Trophoblast cell (in vitro differentiated cells and primary cell): ENCODE results near the gene SOX6.

Source experiments
- DNase-seq, 2 donors: peaks; one replicate each; pipeline ENCODE4 v3.0.0-alpha.2; 2016
- H2AFZ ChIP-seq: 2 replicates; pipeline ENCODE4 v1.6.1; 2013; ENCODE audit warnings: low read length, moderate library complexity, mild to moderate bottlenecking; ENCODE audit not compliant: insufficient read depth, poor library complexity
- H2AK5ac ChIP-seq: 2 replicates; pipeline ENCODE4 v1.6.1; 2013; ENCODE audit warnings: mild to moderate bottlenecking, low read length
- H2BK120ac ChIP-seq: 2 replicates; pipeline ENCODE4 v1.6.1; 2013; ENCODE audit warnings: low read length, mild to moderate bottlenecking, moderate library complexity; ENCODE audit not compliant: insufficient read depth, poor library complexity
- H2BK12ac ChIP-seq: 2 replicates; pipeline ENCODE4 v1.6.1; 2013; ENCODE audit warnings: mild to moderate bottlenecking, low read length, moderate library complexity
- H2BK5ac ChIP-seq: 2 replicates; pipeline ENCODE4 v1.6.1; 2013; ENCODE audit warnings: low read length, low read depth, moderate library complexity, mild to moderate bottlenecking; ENCODE audit not compliant: poor library complexity
- H3K14ac ChIP-seq: 2 replicates; pipeline ENCODE4 v1.6.1; 2013; ENCODE audit warnings: mild to moderate bottlenecking, low read length
- H3K18ac ChIP-seq: 2 replicates; pipeline ENCODE4 v1.6.1; 2013; ENCODE audit warnings: mild to moderate bottlenecking, low read length
- H3K23ac ChIP-seq: 2 replicates; pipeline ENCODE4 v1.6.1; 2013; ENCODE audit warnings: low read length
- H3K27ac ChIP-seq: 2 replicates; pipeline ENCODE4 v1.5.1; 2013; ENCODE audit warnings: low read depth, mild to moderate bottlenecking, inconsistent platforms, low read length, moderate library complexity
- H3K27me3 ChIP-seq: 2 replicates; pipeline ENCODE4 v1.6.1; 2013; ENCODE audit warnings: inconsistent platforms, mild to moderate bottlenecking, low read length, moderate library complexity; ENCODE audit not compliant: insufficient read depth
- H3K36me3 ChIP-seq, 2 experiments: 1 replicate in 1 of 2; 2 replicates in 1 of 2; pipeline ENCODE4 v1.6.1; 2013; ENCODE audit warnings: low read length in 2 of 2, mild to moderate bottlenecking in 2 of 2, moderate library complexity in 1 of 2; ENCODE audit not compliant: insufficient read depth in 2 of 2, control insufficient read depth in 1 of 2
- H3K4ac ChIP-seq: 2 replicates; pipeline ENCODE4 v1.6.1; 2013; ENCODE audit warnings: low read depth, mild to moderate bottlenecking, low read length, moderate library complexity
- H3K4me1 ChIP-seq, 2 experiments: 1 replicate in 1 of 2; 2 replicates in 1 of 2; pipeline ENCODE4 v1.6.1; 2013; ENCODE audit warnings: low read length in 2 of 2, mild to moderate bottlenecking in 2 of 2, moderate library complexity in 1 of 2; ENCODE audit not compliant: insufficient read depth in 2 of 2, control insufficient read depth in 1 of 2
- H3K4me2 ChIP-seq: 2 replicates; pipeline ENCODE4 v1.6.1; 2013; ENCODE audit warnings: inconsistent platforms, mild to moderate bottlenecking, low read length, moderate library complexity
- H3K4me3 ChIP-seq: 2 replicates; pipeline ENCODE4 v1.5.1; 2013; ENCODE audit warnings: mild to moderate bottlenecking, low read depth, low read length, inconsistent platforms
- H3K79me1 ChIP-seq: one replicate; pipeline ENCODE4 v1.6.1; 2013; ENCODE audit warnings: low read length
- H3K79me2 ChIP-seq: 2 replicates; pipeline ENCODE4 v1.6.1; 2013; ENCODE audit warnings: low read length, mild to moderate bottlenecking; ENCODE audit not compliant: control insufficient read depth, insufficient read depth, poor library complexity
- H3K9ac ChIP-seq: 2 replicates; pipeline ENCODE4 v1.6.1; 2013; ENCODE audit warnings: mild to moderate bottlenecking, low read length
- H3K9me3 ChIP-seq: 2 replicates; pipeline ENCODE4 v1.6.1; 2013; ENCODE audit warnings: low read depth, mild to moderate bottlenecking, control low read depth, inconsistent platforms, low read length; ENCODE audit not compliant: insufficient read depth
- H4K12ac ChIP-seq: 2 replicates; pipeline ENCODE4 v1.6.1; 2013; ENCODE audit warnings: low read depth, mild to moderate bottlenecking, low read length, moderate library complexity
- H4K8ac ChIP-seq: 2 replicates; pipeline ENCODE4 v1.6.1; 2013; ENCODE audit warnings: low read depth, mild to moderate bottlenecking, low read length, moderate library complexity
- H4K91ac ChIP-seq: one replicate; pipeline ENCODE4 v1.6.1; 2013; ENCODE audit warnings: low read depth, mild to moderate bottlenecking, low read length, moderate library complexity
- WGBS: extraction: QIAGEN DNeasy Blood & Tissue Kit; methylation state at CpG from one replicate; pipeline ENCODE4 v1.1.7; 2013; ENCODE audit warnings: missing lambda C conversion rate; ENCODE audit not compliant: insufficient read length, insufficient coverage; ENCODE audit errors: extremely low coverage; 5-methylcytosine and 5-hydroxymethylcytosine counted together

The SOX6 gene

GRCh38 chr11:16359369-16359768 is 3.0 kb upstream of the SOX6 start:
- Histone ChIP-seq H3K79me2 (no peaks in the 10 kb centered on the region), H4K91ac (no peak overlapping the region), H3K79me1 (no peaks in the 10 kb centered on the region), H3K4me3 (no peak overlapping the region), H3K27me3 (no peaks in the 10 kb centered on the region), H3K4me2 (no peak overlapping the region), H3K27ac (no peak overlapping the region), H3K9ac (no peak overlapping the region), H3K4ac (no peak overlapping the region), H2BK12ac (no peak overlapping the region), H2BK120ac (no peak overlapping the region), H4K8ac (no peak overlapping the region), H2BK5ac (no peak overlapping the region), H3K18ac (no peak overlapping the region), H3K9me3 (no peaks in the 10 kb centered on the region), H3K4me1 (peaks cover 0 to 2% of the 10 kb centered on the region in 2 experiments), H2AK5ac (no peak overlapping the region), H3K36me3 (no peaks in the 10 kb centered on the region), H4K12ac (no peak overlapping the region), H3K14ac (no peak overlapping the region), H3K23ac (no peak overlapping the region), H2AFZ (no peak overlapping the region)
- DNase-seq, result no peak
- WGBS, result no CpG with 5 or more reads among the region's 4 CpGs

DNA sequence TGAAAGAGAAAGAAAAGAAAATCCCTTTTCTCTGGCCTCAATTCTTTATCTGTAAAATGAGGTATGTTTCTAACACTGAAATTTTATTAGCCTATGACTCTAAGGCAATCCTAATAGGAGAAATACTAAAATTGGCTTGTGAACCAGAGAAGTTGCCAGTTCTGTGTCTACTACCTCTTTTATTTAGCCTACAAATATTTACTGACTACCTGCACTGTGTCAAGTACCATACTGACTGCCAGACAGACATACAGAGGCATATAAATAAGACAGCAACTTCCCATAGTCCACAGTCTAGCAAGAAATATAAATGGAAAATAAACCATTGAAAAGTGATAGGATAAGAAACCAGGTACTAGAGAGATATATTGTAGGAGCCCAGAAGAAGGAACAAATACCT is 2.4 kb upstream of the SOX6 start:
- H3K14ac ChIP-seq, result no peak overlapping the region
- no peak overlapping the region for H3K27ac ChIP-seq
- no peak overlapping the region for H4K12ac ChIP-seq
- no peaks in the 10 kb centered on the region for H3K79me2 ChIP-seq
- no peak overlapping the region for H3K4me3 ChIP-seq
- no peak overlapping the region for H3K4ac ChIP-seq
- H3K36me3 ChIP-seq, result no peaks in the 10 kb centered on the region
- H3K23ac ChIP-seq, result no peak overlapping the region
- peaks cover 0 to 2% of the 10 kb centered on the region in 2 experiments for H3K4me1 ChIP-seq
- no peak overlapping the region for H4K91ac ChIP-seq
- no peak overlapping the region for H3K4me2 ChIP-seq
- H3K27me3 ChIP-seq, result no peaks in the 10 kb centered on the region
- H3K79me1 ChIP-seq, result no peaks in the 10 kb centered on the region
- H2AFZ ChIP-seq, result no peak overlapping the region
- no peak overlapping the region for H2BK12ac ChIP-seq
- H3K18ac ChIP-seq, result no peak overlapping the region
- no peak overlapping the region for H2BK120ac ChIP-seq
- no peaks in the 10 kb centered on the region for H3K9me3 ChIP-seq
- H4K8ac ChIP-seq, result no peak overlapping the region
- no peak overlapping the region for H2BK5ac ChIP-seq
- H3K9ac ChIP-seq, result no peak overlapping the region
- H2AK5ac ChIP-seq, result no peak overlapping the region
- no peak for DNase-seq

DNA sequence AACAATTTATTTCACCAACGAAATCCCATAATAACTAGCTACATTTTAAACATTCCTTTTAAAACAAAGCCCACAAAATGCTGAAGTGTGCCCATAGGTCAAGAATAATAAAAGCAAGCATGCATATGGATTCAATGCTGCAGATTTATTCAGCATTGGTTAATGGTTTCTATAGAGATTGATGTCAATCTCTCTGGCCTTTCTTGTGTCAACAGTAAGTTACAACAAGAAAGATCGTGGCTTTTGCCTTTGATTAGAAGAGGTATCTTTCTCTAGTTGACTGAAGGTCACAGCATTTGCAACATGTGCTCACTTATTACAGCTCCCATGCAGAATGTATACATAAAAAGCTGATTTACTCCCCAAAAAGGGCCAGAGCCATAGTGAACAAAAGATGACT is 1.4 kb upstream of the SOX6 start:
- Histone ChIP-seq H3K36me3 (no peaks in the 10 kb centered on the region), H2AK5ac (no peak overlapping the region), H4K12ac (no peak overlapping the region), H3K9me3 (no peaks in the 10 kb centered on the region), H2BK5ac (no peak overlapping the region), H3K23ac (no peak overlapping the region), H4K8ac (no peak overlapping the region), H3K27ac (no peak overlapping the region), H2AFZ (no peak overlapping the region), H3K4me2 (no peak overlapping the region), H2BK120ac (no peak overlapping the region), H3K79me1 (no peaks in the 10 kb centered on the region), H3K4me1 (peaks cover 0 to 2% of the 10 kb centered on the region in 2 experiments), H3K9ac (no peak overlapping the region), H4K91ac (no peak overlapping the region), H3K4me3 (no peak overlapping the region), H2BK12ac (no peak overlapping the region), H3K27me3 (no peaks in the 10 kb centered on the region), H3K14ac (no peak overlapping the region), H3K79me2 (no peaks in the 10 kb centered on the region), H3K4ac (no peak overlapping the region), H3K18ac (no peak overlapping the region)
- WGBS, result 100% methylated on average over 1 of the region's 2 CpGs
- DNase-seq, result no peak

DNA sequence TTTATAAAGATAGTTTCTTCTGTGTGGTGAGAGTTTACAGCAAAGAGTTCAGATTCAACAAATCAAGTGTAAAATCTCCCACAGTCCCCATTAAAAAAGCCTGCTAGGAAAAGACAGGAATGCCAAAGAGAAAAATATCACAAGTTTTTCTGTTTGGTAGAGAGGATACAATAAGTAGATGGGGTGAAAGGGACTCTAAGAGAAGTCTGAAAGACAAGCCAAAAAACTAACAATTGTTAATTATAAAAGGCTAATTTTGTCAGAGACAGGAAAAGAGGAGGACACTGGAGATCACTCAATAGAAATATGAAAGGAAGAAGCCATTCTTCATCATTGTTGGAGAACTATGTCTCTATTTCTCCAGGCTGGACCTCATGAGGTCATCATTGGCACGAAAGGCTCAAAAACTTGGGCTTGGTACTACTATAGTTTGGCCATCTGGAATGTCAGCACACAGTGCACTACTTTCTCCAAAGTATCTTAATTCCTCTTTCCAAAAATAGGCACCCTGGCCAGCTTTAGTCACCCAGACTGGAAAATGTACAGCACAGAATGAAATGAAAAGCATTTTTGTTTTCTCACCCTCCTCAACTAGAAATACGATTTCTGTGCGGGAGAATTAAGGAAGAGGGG is 531 bp upstream of the SOX6 start:
- Histone ChIP-seq H2BK12ac (no peak overlapping the region), H3K23ac (no peak overlapping the region), H3K79me1 (no peaks in the 10 kb centered on the region), H2BK120ac (no peak overlapping the region), H4K8ac (no peak overlapping the region), H4K91ac (no peak overlapping the region), H2AK5ac (no peak overlapping the region), H3K18ac (no peak overlapping the region), H3K9me3 (no peaks in the 10 kb centered on the region), H3K79me2 (no peaks in the 10 kb centered on the region), H3K36me3 (no peaks in the 10 kb centered on the region), H3K4me2 (no peak overlapping the region), H2AFZ (no peak overlapping the region), H3K27ac (no peak overlapping the region), H3K14ac (no peak overlapping the region), H3K4me3 (no peak overlapping the region), H3K9ac (no peak overlapping the region), H3K4me1 (peaks cover 0 to 2% of the 10 kb centered on the region in 2 experiments), H3K27me3 (no peaks in the 10 kb centered on the region), H2BK5ac (no peak overlapping the region), H4K12ac (no peak overlapping the region), H3K4ac (no peak overlapping the region)
- no CpG with 5 or more reads among the region's 3 CpGs for WGBS
- DNase-seq, result no peak
